Prostate gland (tissue), 2 donors: Measurements from ENCODE around the gene COL1A1.

Experiments used
- POLR2A ChIP-seq: fragments of 450-650 bp; IDR thresholded peaks from one replicate; pipeline ENCODE4 v1.6.1; 2016; ENCODE audit warnings: antibody characterized with exemption, mild to moderate bottlenecking
- POLR2AphosphoS5 ChIP-seq: sonication (generic); formaldehyde crosslinking; IDR thresholded peaks from one replicate; pipeline ENCODE4 v1.6.1; 2017; ENCODE audit warnings: antibody characterized with exemption
- TF ChIP-seq, protein P1 (sequence below), 4 experiments: fragments of 200-600 bp in 2 of 4; fragments of 450-650 bp in 2 of 4; sonication (generic) in 2 of 4; IDR thresholded peaks; 1 replicate in 3 of 4; 2 replicates in 1 of 4; pipeline ENCODE4 v1.5.1; 2016 to 2019; ENCODE audit warnings: antibody characterized with exemption in 4 of 4, mild to moderate bottlenecking in 2 of 4, moderate library complexity in 2 of 4

DNA sequence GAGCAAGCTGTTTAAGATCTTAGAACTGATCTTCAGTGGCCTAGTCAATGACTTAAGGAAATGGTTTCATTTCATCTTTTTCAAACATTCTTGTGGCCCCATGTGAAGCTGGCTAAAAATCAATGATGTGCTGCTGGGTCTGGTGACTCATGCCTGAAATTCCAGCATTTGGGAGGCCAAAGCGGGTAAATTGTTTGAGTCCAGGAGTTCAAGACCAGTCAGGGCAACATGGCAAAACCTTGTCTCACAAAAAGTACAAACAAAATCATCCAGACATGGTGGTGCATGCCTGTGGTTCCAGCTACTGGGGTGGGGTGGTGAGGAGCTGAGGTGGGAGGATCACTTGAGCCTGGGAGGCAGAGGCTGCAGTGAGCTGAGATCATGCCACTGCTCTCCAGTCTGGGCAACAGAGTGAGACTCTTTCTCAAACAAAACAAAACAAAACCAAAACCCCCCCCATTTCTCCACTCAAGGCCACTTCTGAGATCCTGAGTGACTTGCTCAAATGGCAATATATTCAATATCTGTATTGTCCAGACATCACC, 17.4 kb upstream of the COL1A1 start:
- TF ChIP-seq, protein P1, sequence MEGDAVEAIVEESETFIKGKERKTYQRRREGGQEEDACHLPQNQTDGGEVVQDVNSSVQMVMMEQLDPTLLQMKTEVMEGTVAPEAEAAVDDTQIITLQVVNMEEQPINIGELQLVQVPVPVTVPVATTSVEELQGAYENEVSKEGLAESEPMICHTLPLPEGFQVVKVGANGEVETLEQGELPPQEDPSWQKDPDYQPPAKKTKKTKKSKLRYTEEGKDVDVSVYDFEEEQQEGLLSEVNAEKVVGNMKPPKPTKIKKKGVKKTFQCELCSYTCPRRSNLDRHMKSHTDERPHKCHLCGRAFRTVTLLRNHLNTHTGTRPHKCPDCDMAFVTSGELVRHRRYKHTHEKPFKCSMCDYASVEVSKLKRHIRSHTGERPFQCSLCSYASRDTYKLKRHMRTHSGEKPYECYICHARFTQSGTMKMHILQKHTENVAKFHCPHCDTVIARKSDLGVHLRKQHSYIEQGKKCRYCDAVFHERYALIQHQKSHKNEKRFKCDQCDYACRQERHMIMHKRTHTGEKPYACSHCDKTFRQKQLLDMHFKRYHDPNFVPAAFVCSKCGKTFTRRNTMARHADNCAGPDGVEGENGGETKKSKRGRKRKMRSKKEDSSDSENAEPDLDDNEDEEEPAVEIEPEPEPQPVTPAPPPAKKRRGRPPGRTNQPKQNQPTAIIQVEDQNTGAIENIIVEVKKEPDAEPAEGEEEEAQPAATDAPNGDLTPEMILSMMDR (IDR thresholded peaks at IDR 0.05), result no peak
- TF ChIP-seq POLR2A (no peak), POLR2AphosphoS5 (no peak)
